Measurements from ENCODE around the gene CTCF. TPM values are rescaled to one million over a fixed set of nuclear protein-coding genes. Genes with fewer than 3 reads are reported as not detected.

Gene CTCF
- total RNA-seq, 1 donor from 2014 or later, result 69.8 TPM

DNA sequence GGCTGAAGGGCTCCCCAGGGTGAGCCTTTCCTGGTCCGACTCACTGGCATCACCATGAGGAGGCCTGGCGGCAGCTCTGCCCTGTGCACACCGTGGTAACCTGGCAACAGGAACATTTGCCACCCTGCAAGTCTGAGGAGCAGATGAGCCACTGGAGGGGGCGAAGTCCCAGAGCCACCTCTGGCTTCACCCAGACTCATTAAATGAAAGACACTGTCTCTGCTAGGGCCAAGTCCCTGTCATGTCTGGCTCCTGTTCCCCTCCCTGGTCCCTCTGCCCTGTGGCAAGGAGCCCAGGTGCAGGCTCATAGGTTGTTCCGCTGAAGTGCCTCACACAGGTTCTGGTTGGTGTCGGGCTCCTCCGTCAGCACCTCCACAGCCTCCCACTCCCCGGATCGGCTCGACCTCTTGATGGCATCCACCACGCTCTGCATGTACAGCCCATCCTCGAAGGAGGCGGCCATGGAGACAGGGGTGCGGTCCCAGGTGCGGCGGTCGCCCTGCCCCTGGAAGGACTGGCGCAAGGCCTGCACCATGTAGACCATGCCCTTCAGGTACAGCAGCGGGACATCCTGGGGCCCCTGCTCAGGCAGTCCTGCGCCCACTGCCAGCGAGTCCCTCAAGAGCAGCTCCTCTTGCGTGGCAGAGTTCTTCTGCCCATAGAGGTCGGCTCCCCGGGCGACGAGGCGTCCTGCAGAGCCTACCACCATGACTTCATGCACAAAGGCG lies 112.7 kb downstream of the CTCF start:
- TF ChIP-seq, protein P1, sequence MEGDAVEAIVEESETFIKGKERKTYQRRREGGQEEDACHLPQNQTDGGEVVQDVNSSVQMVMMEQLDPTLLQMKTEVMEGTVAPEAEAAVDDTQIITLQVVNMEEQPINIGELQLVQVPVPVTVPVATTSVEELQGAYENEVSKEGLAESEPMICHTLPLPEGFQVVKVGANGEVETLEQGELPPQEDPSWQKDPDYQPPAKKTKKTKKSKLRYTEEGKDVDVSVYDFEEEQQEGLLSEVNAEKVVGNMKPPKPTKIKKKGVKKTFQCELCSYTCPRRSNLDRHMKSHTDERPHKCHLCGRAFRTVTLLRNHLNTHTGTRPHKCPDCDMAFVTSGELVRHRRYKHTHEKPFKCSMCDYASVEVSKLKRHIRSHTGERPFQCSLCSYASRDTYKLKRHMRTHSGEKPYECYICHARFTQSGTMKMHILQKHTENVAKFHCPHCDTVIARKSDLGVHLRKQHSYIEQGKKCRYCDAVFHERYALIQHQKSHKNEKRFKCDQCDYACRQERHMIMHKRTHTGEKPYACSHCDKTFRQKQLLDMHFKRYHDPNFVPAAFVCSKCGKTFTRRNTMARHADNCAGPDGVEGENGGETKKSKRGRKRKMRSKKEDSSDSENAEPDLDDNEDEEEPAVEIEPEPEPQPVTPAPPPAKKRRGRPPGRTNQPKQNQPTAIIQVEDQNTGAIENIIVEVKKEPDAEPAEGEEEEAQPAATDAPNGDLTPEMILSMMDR (IDR thresholded peaks at IDR 0.05; ENCODE audit: unreplicated experiment), result no peak
- H3K27ac Mint-ChIP-seq, result no peak overlapping the region
- no peaks in the 10 kb centered on the region for H3K36me3 Mint-ChIP-seq (ENCODE audit: insufficient read depth)
- H3K4me3 Mint-ChIP-seq (ENCODE audit: low read depth), result no peak overlapping the region
- no peaks in the 10 kb centered on the region for H3K9me3 Mint-ChIP-seq (ENCODE audit: low read depth)
- no peak for DNase-seq (ENCODE audit: low spot score, unreplicated experiment)
- no peaks in the 10 kb centered on the region for H3K4me1 Mint-ChIP-seq (ENCODE audit: low read depth)
- no peaks in the 10 kb centered on the region for H3K27me3 Mint-ChIP-seq

DNA sequence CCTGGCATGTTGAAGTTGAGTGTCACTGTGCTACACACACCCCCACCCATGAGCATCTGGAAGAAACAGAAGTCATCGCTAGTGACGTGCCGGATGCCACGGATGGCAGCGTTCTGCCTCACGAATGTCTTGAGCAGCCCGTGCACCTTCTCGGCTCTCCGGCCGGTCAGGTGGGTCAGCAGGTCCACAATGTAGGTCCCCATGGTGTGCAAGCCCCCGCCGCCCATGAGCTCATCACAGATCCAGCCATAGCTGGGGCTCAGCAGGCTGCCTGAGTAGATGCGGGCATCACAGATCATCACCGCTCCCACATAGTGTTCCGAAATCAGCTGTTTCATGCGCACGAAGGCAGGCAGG lies 113.2 kb downstream of the CTCF start:
- no peak for DNase-seq (ENCODE audit: low spot score, unreplicated experiment)
- no peaks in the 10 kb centered on the region for H3K4me1 Mint-ChIP-seq (ENCODE audit: low read depth)
- no peaks in the 10 kb centered on the region for H3K27me3 Mint-ChIP-seq
- H3K36me3 Mint-ChIP-seq (ENCODE audit: insufficient read depth), result no peaks in the 10 kb centered on the region
- H3K4me3 Mint-ChIP-seq (ENCODE audit: low read depth), result no peak overlapping the region
- H3K9me3 Mint-ChIP-seq (ENCODE audit: low read depth), result no peaks in the 10 kb centered on the region
- no peak overlapping the region for H3K27ac Mint-ChIP-seq
- TF ChIP-seq, protein P1 (IDR thresholded peaks at IDR 0.05; ENCODE audit: unreplicated experiment), result no peak

DNA sequence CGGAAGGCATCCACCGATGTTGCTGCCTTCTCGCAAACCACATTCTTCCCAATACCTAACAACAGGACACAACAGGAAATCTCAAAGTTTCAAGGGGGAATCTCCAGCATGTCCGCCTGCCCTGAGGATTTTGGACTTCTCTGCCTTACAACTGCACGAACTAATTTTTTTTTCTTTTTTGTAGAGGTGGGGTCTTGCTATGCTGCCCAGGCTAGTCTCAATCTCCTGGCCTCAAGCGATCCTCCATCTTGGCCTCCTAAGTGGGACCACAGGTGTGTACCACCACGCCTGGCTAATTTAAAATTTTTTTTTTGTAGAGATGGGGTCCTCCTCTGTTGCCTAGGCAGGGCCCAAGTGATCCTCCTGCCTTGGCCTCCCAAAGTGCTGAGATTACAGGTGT lies 113.7 kb downstream of the CTCF start:
- TF ChIP-seq, protein P1 (IDR thresholded peaks at IDR 0.05; ENCODE audit: unreplicated experiment), result no peak
- Mint-ChIP-seq H3K9me3 (ENCODE audit: low read depth) (no peaks in the 10 kb centered on the region), H3K36me3 (ENCODE audit: insufficient read depth) (no peaks in the 10 kb centered on the region), H3K27ac (no peak overlapping the region), H3K27me3 (no peaks in the 10 kb centered on the region), H3K4me1 (ENCODE audit: low read depth) (no peaks in the 10 kb centered on the region), H3K4me3 (ENCODE audit: low read depth) (no peak overlapping the region)
- DNase-seq (ENCODE audit: low spot score, unreplicated experiment), result no peak

DNA sequence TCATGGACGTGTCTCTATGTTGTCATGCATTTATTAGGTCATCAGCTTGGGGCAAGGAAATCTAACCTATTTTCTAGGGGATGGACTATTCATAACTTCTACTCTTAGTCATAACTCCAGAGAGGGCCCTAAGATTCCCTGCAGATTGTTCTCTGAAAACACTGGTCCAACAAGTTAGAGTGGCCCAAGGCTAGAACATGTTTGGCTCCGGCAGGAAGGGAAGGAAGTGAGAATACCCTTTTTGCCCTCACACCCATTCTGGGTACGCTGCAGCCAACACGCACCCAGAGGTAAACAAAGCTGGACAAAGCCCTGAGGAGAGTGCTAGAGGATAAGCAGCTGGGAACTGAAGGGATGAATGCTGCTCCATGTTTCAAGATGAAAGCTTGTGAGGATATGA lies 114.2 kb downstream of the CTCF start:
- Mint-ChIP-seq H3K36me3 (ENCODE audit: insufficient read depth) (no peaks in the 10 kb centered on the region), H3K27me3 (no peaks in the 10 kb centered on the region), H3K27ac (no peak overlapping the region), H3K4me1 (ENCODE audit: low read depth) (no peaks in the 10 kb centered on the region), H3K4me3 (ENCODE audit: low read depth) (no peak overlapping the region), H3K9me3 (ENCODE audit: low read depth) (no peaks in the 10 kb centered on the region)
- DNase-seq (ENCODE audit: low spot score, unreplicated experiment), result no peak
- TF ChIP-seq, protein P1 (IDR thresholded peaks at IDR 0.05; ENCODE audit: unreplicated experiment), result no peak

DNA sequence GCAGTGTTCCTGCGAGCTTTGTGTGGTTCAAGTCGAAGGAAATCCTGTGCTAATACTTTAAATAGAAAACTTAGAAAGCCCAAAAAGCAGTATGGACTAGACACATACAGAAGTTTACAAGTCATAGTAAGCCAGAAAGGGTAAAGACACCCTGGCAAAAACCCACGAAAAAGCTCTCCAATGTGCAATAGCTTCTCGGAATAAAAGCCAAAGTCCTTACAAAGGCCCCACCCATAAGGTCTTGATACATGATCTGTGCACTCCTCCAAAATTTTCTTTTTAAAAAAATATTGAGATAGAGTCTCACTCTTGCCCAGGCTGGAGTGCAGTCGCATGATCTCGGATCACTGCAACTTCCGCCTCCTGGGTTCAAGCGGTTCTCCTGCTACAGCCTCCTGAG lies 114.6 kb downstream of the CTCF start:
- no peaks in the 10 kb centered on the region for H3K4me1 Mint-ChIP-seq (ENCODE audit: low read depth)
- no peak for DNase-seq (ENCODE audit: low spot score, unreplicated experiment)
- no peaks in the 10 kb centered on the region for H3K36me3 Mint-ChIP-seq (ENCODE audit: insufficient read depth)
- TF ChIP-seq, protein P1 (IDR thresholded peaks at IDR 0.05; ENCODE audit: unreplicated experiment), result no peak
- H3K27me3 Mint-ChIP-seq, result no peaks in the 10 kb centered on the region
- H3K27ac Mint-ChIP-seq, result no peak overlapping the region
- H3K4me3 Mint-ChIP-seq (ENCODE audit: low read depth), result no peak overlapping the region
- no peaks in the 10 kb centered on the region for H3K9me3 Mint-ChIP-seq (ENCODE audit: low read depth)

All from progenitor cell of endocrine pancreas (in vitro differentiated cells).